Suprapubic skin (tissue), 4 donors: ENCODE data around the gene MAP3K6.

Experiments used
- CTCF ChIP-seq, 2 donors: fragments of 200-600 bp in 1 of 2; fragments of 450-650 bp in 1 of 2; sonication (generic) in 1 of 2; IDR thresholded peaks; one replicate each; pipeline ENCODE4 v1.5.1; 2016 to 2019; ENCODE audit warnings: antibody characterized with exemption in 2 of 2, mild to moderate bottlenecking in 1 of 2, moderate library complexity in 1 of 2
- EP300 ChIP-seq: sonication (generic); formaldehyde crosslinking; IDR thresholded peaks from one replicate; pipeline ENCODE4 v1.6.1; 2017; ENCODE audit warnings: antibody characterized with exemption
- POLR2A ChIP-seq, 2 donors: fragments of 450-650 bp; IDR thresholded peaks; one replicate each; pipeline ENCODE4 v1.6.1; 2017; ENCODE audit warnings: antibody characterized with exemption in 2 of 2, mild to moderate bottlenecking in 2 of 2, moderate library complexity in 2 of 2
- POLR2AphosphoS5 ChIP-seq, 3 donors: sonication (generic); formaldehyde crosslinking; IDR thresholded peaks; one replicate each; pipeline ENCODE4 v1.6.1; 2017; ENCODE audit warnings: antibody characterized with exemption in 3 of 3

GRCh38 chr1:27400963-27401341 is 34.2 kb upstream of the MAP3K6 start:
- TF ChIP-seq CTCF (IDR thresholded peaks at IDR 0.05) (no peak), POLR2A (IDR thresholded peaks at IDR 0.05) (no peak), EP300 (no peak), POLR2AphosphoS5 (IDR thresholded peaks at IDR 0.05) (peak in 1 of 3 donors; percentile 27)
